SK-N-SH treated with all-trans-retinoic acid at 6 μM for 48 hours (cell line): ENCODE results near the gene TMBIM1.

ENCODE experiments used
- ATAC-seq: fragments of 200-7000 bp; cut with Tn5 transposase; 3 replicates; pipeline ENCODE4 v1.9.1; 2020; ENCODE audit warnings: mild to moderate bottlenecking, moderate library complexity
- ARNTL ChIP-seq: fragments of 450-650 bp; formaldehyde crosslinking; IDR thresholded peaks from 2 replicates; pipeline ENCODE4 v1.5.0; 2020; ENCODE audit warnings: low read depth, mild to moderate bottlenecking, moderate library complexity, borderline replicate concordance
- BACH2 ChIP-seq: fragments of 250-450 bp; sonication (Bioruptor Pico); IDR thresholded peaks from 2 replicates; pipeline ENCODE4 v1.9.0; 2021; ENCODE audit warnings: mild to moderate bottlenecking, borderline replicate concordance
- CSDC2 ChIP-seq: fragments of 250-450 bp; sonication (Bioruptor Pico); IDR thresholded peaks from 2 replicates; pipeline ENCODE4 v1.5.0; 2020; ENCODE audit warnings: mild to moderate bottlenecking, moderate library complexity
- ESRRG ChIP-seq: fragments of 250-450 bp; sonication (Bioruptor Pico); IDR thresholded peaks from 2 replicates; pipeline ENCODE4 v1.6.1; 2021; ENCODE audit warnings: mild to moderate bottlenecking
- GLIS3 ChIP-seq: fragments of 250-450 bp; sonication (Bioruptor Pico); IDR thresholded peaks from 2 replicates; pipeline ENCODE4 v1.5.0; 2020; ENCODE audit warnings: mild to moderate bottlenecking, moderate library complexity
- ISL1 ChIP-seq: fragments of 250-450 bp; sonication (Bioruptor Pico); IDR thresholded peaks from 2 replicates; pipeline ENCODE4 v2.1.2; 2022; ENCODE audit warnings: mild to moderate bottlenecking, moderate library complexity
- PATZ1 ChIP-seq: fragments of 250-450 bp; sonication (Bioruptor Pico); IDR thresholded peaks from 2 replicates; pipeline ENCODE4 v1.8.0; 2020; ENCODE audit warnings: mild to moderate bottlenecking, moderate library complexity, borderline replicate concordance
- POU6F1 ChIP-seq: fragments of 250-450 bp; sonication (Bioruptor Pico); IDR thresholded peaks from 2 replicates; pipeline ENCODE4 v1.8.0; 2021; ENCODE audit warnings: low read depth, mild to moderate bottlenecking, moderate library complexity, borderline replicate concordance
- PPARA ChIP-seq: fragments of 250-450 bp; sonication (Bioruptor Pico); IDR thresholded peaks from 2 replicates; pipeline ENCODE4 v1.5.0; 2020; ENCODE audit warnings: mild to moderate bottlenecking, borderline replicate concordance
- RARB ChIP-seq: fragments of 250-450 bp; sonication (Bioruptor Pico); IDR thresholded peaks from 2 replicates; pipeline ENCODE4 v1.8.0; 2021; ENCODE audit warnings: mild to moderate bottlenecking, moderate library complexity
- SNAI2 ChIP-seq: fragments of 250-450 bp; sonication (Bioruptor Pico); IDR thresholded peaks from 2 replicates; pipeline ENCODE4 v1.5.0; 2020; ENCODE audit warnings: mild to moderate bottlenecking, moderate library complexity
- TOX ChIP-seq: fragments of 250-450 bp; sonication (Bioruptor Pico); IDR thresholded peaks from 2 replicates; pipeline ENCODE4 v1.8.0; 2021; ENCODE audit warnings: mild to moderate bottlenecking, moderate library complexity, borderline replicate concordance
- ZFP3 ChIP-seq: fragments of 250-450 bp; sonication (Bioruptor Pico); IDR thresholded peaks from 2 replicates; pipeline ENCODE4 v1.5.0; 2020; ENCODE audit warnings: mild to moderate bottlenecking, moderate library complexity
- ZNF565 ChIP-seq: fragments of 450-650 bp; formaldehyde crosslinking; conservative IDR thresholded peaks from 2 replicates; pipeline ENCODE4 v1.5.0; 2020; ENCODE audit warnings: low read depth, mild to moderate bottlenecking, moderate library complexity
- ZNF8 ChIP-seq: fragments of 450-650 bp; formaldehyde crosslinking; IDR thresholded peaks from 2 replicates; pipeline ENCODE4 v1.5.0; 2020; ENCODE audit warnings: mild to moderate bottlenecking, moderate library complexity
- TF ChIP-seq, protein P1 (sequence below): fragments of 250-450 bp; sonication (Bioruptor Pico); IDR thresholded peaks from 2 replicates; pipeline ENCODE4 v1.5.0; 2020; ENCODE audit warnings: mild to moderate bottlenecking, moderate library complexity
- TF ChIP-seq, protein P2 (sequence below): fragments of 250-450 bp; sonication (Bioruptor Pico); IDR thresholded peaks from 2 replicates; pipeline ENCODE4 v1.5.1; 2020; ENCODE audit warnings: low read depth, mild to moderate bottlenecking, moderate library complexity
- TF ChIP-seq, protein P3 (sequence below): fragments of 250-450 bp; sonication (Bioruptor Pico); IDR thresholded peaks from 2 replicates; pipeline ENCODE4 v1.5.1; 2021; ENCODE audit warnings: mild to moderate bottlenecking, moderate library complexity

The TMBIM1 gene

GRCh38 chr2:218332288-218332687 is 40.0 kb upstream of the TMBIM1 start:
- ATAC-seq: no peak
- TF ChIP-seq ZNF565 (CRISPR knock-in tag): no peak
- no peak for TF ChIP-seq TOX (CRISPR knock-in tag)
- no peak for TF ChIP-seq ZNF8 (CRISPR knock-in tag)
- TF ChIP-seq GLIS3 (CRISPR knock-in tag): no peak
- no peak for TF ChIP-seq CSDC2
- no peak for TF ChIP-seq ZFP3
- TF ChIP-seq SNAI2 (CRISPR knock-in tag): no peak
- TF ChIP-seq, protein P1, sequence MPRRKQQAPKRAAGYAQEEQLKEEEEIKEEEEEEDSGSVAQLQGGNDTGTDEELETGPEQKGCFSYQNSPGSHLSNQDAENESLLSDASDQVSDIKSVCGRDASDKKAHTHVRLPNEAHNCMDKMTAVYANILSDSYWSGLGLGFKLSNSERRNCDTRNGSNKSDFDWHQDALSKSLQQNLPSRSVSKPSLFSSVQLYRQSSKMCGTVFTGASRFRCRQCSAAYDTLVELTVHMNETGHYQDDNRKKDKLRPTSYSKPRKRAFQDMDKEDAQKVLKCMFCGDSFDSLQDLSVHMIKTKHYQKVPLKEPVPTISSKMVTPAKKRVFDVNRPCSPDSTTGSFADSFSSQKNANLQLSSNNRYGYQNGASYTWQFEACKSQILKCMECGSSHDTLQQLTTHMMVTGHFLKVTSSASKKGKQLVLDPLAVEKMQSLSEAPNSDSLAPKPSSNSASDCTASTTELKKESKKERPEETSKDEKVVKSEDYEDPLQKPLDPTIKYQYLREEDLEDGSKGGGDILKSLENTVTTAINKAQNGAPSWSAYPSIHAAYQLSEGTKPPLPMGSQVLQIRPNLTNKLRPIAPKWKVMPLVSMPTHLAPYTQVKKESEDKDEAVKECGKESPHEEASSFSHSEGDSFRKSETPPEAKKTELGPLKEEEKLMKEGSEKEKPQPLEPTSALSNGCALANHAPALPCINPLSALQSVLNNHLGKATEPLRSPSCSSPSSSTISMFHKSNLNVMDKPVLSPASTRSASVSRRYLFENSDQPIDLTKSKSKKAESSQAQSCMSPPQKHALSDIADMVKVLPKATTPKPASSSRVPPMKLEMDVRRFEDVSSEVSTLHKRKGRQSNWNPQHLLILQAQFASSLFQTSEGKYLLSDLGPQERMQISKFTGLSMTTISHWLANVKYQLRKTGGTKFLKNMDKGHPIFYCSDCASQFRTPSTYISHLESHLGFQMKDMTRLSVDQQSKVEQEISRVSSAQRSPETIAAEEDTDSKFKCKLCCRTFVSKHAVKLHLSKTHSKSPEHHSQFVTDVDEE (CRISPR knock-in tag): no peak
- no peak for TF ChIP-seq ISL1 (CRISPR knock-in tag)
- TF ChIP-seq BACH2 (CRISPR knock-in tag): no peak
- no peak for TF ChIP-seq RARB (CRISPR knock-in tag)
- TF ChIP-seq ARNTL: no peak

- ATAC-seq: no peak
- TF ChIP-seq SNAI2 (CRISPR knock-in tag) (no peak), RARB (CRISPR knock-in tag) (no peak), ESRRG (no peak), ZNF8 (CRISPR knock-in tag) (no peak), ZNF565 (CRISPR knock-in tag) (no peak), GLIS3 (CRISPR knock-in tag) (no peak), PPARA (CRISPR knock-in tag) (no peak), TOX (CRISPR knock-in tag) (no peak), POU6F1 (CRISPR knock-in tag) (no peak), CSDC2 (no peak), ISL1 (CRISPR knock-in tag) (no peak)
- TF ChIP-seq, protein P2, sequence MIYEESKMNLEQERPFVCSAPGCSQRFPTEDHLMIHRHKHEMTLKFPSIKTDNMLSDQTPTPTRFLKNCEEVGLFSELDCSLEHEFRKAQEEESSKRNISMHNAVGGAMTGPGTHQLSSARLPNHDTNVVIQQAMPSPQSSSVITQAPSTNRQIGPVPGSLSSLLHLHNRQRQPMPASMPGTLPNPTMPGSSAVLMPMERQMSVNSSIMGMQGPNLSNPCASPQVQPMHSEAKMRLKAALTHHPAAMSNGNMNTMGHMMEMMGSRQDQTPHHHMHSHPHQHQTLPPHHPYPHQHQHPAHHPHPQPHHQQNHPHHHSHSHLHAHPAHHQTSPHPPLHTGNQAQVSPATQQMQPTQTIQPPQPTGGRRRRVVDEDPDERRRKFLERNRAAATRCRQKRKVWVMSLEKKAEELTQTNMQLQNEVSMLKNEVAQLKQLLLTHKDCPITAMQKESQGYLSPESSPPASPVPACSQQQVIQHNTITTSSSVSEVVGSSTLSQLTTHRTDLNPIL (CRISPR knock-in tag): no peak
- TF ChIP-seq, protein P3, sequence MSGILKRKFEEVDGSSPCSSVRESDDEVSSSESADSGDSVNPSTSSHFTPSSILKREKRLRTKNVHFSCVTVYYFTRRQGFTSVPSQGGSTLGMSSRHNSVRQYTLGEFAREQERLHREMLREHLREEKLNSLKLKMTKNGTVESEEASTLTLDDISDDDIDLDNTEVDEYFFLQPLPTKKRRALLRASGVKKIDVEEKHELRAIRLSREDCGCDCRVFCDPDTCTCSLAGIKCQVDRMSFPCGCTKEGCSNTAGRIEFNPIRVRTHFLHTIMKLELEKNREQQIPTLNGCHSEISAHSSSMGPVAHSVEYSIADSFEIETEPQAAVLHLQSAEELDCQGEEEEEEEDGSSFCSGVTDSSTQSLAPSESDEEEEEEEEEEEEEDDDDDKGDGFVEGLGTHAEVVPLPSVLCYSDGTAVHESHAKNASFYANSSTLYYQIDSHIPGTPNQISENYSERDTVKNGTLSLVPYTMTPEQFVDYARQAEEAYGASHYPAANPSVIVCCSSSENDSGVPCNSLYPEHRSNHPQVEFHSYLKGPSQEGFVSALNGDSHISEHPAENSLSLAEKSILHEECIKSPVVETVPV: no peak
These were observed 39.4 kb upstream of the TMBIM1 start for GRCh38 chr2:218331745-218332144.

DNA sequence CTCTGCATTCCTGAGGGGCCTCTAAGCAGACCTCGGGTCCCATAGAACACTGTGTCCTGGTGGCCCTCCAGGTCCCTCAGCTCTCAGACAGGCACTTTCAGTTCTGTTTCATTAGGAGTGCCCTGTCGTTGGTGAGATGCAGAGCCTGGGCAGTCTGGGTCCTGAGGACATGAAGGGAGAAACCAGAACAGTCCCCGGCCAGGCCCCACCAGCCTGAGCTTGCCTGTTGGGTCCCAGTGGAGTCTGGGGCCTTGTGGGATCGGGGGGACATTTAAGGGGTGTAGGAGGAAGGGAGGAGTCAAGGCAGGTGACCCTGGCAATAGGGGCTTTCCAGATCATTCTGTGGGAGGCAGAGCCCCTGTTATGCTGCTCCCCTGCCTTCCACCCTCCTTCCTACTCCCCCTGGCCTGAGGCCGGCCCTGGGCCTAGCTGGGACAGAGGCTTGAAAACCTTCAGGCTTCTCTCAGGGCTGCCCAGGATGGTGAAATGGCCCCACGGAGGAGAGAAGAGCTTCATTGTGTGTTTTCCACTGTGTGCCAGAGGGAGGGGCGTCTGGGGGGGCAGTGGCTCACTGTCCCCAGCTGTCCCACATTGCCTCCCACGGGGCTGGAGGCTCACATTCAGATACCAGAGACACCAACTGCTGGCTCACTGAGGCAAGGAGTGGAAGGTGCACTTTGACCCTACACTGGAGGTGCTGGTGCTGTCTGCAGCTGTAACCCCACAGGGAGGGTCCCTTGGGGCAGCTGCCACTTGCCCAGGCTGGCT is 37.7 kb upstream of the TMBIM1 start:
- TF ChIP-seq GLIS3 (CRISPR knock-in tag): no peak
- no peak for TF ChIP-seq ZFP3
- no peak for TF ChIP-seq BACH2 (CRISPR knock-in tag)
- TF ChIP-seq, protein P3: no peak
- TF ChIP-seq RARB (CRISPR knock-in tag): no peak
- TF ChIP-seq ZNF8 (CRISPR knock-in tag): no peak
- no peak for TF ChIP-seq PATZ1
- no peak for ATAC-seq
